HepG2 (cell line): ENCODE measurements around the gene ELOVL6.

Experiments used
- CREB1 ChIP-seq, 2 experiments: fragments of 450-650 bp in 1 of 2; IDR thresholded peaks; 2 replicates each; pipeline ENCODE4 v1.6.1; 2016 to 2017; ENCODE audit warnings: control low read depth in 1 of 2, mild to moderate bottlenecking in 1 of 2, missing compliant biosample characterization in 1 of 2, missing genetic modification characterization in 1 of 2
- CTCF ChIP-seq: sonication (generic); formaldehyde crosslinking; IDR thresholded peaks from 2 replicates; pipeline ENCODE4 v1.5.0; 2020; ENCODE audit warnings: mild to moderate bottlenecking, missing genetic modification reagents, moderate library complexity
- MXD4 ChIP-seq: IDR thresholded peaks from 2 replicates; pipeline ENCODE4 v1.6.1; 2016; ENCODE audit warnings: mild to moderate bottlenecking, missing biosample characterization, missing genetic modification reagents
- SKIL ChIP-seq: sonication (generic); formaldehyde crosslinking; IDR thresholded peaks from 2 replicates; pipeline ENCODE4 v1.8.0; 2022; ENCODE audit warnings: missing genetic modification reagents, mild to moderate bottlenecking, moderate library complexity, borderline replicate concordance
- TERF1 ChIP-seq: sonication (generic); formaldehyde crosslinking; IDR thresholded peaks from 2 replicates; pipeline ENCODE4 v1.8.0; 2022; ENCODE audit warnings: mild to moderate bottlenecking, missing genetic modification reagents, moderate library complexity
- TFE3 ChIP-seq: IDR thresholded peaks from 2 replicates; pipeline ENCODE4 v1.6.1; 2016
- ZIK1 ChIP-seq: sonication (generic); formaldehyde crosslinking; IDR thresholded peaks from 2 replicates; pipeline ENCODE4 v1.5.0; 2020; ENCODE audit warnings: mild to moderate bottlenecking, low read depth, missing genetic modification reagents, borderline replicate concordance
- ZSCAN31 ChIP-seq: sonication (generic); formaldehyde crosslinking; IDR thresholded peaks from 2 replicates; pipeline ENCODE4 v1.5.0; 2020; ENCODE audit warnings: low read depth, mild to moderate bottlenecking, missing genetic modification reagents

- TF ChIP-seq CREB1 (IDR thresholded peaks at IDR 0.05): no peak
- TF ChIP-seq CREB1 (CRISPR knock-in tag; IDR thresholded peaks at IDR 0.05): no peak
- TF ChIP-seq TERF1 (CRISPR knock-in tag): no peak
- TF ChIP-seq ZSCAN31 (CRISPR knock-in tag): no peak
- no peak for TF ChIP-seq MXD4 (CRISPR knock-in tag)
- TF ChIP-seq ZIK1 (CRISPR knock-in tag): no peak
- TF ChIP-seq SKIL (CRISPR knock-in tag): no peak
- TF ChIP-seq CTCF: no peak
- no peak for TF ChIP-seq TFE3 (CRISPR knock-in tag)
Observed at GRCh38 chr4:110012917-110013316, 185.5 kb downstream of the ELOVL6 start.
